NCI-H187 treated with DMSO at 0.1 percent for 48 hours (cell line): ENCODE data around the gene PLBD2.
"Not testable (repeated sequence)": the region's sequence is repeated elsewhere in the genome, so short reads cannot be mapped to it uniquely, and the experiment has no call there.

Source experiments
- DNase-seq: peaks from one replicate; lab custom pipeline; 2025; lab: John Stamatoyannopoulos, UW

Gene PLBD2

GRCh38 chr12:113333877-113334785 is 24.3 kb upstream of the PLBD2 start:
- no peak for DNase-seq

- no peak for DNase-seq
Observed at GRCh38 chr12:113334786-113335539, 23.4 kb upstream of the PLBD2 start, which contains the start of gene SLC8B1. Gene SLC8B1 (minus strand): TSS chr12:113335109. CDS start chr12:113332878, 2,231 bp downstream.

- no peak for DNase-seq
Observed at GRCh38 chr12:113339540-113339939, 18.8 kb upstream of the PLBD2 start.

GRCh38 chr12:113340061-113340460 is 18.3 kb upstream of the PLBD2 start:
- DNase-seq: no peak

- DNase-seq: no peak
Observed at GRCh38 chr12:113341535-113341934, 16.9 kb upstream of the PLBD2 start.

GRCh38 chr12:113345318-113345717 is 13.1 kb upstream of the PLBD2 start:
- DNase-seq: no peak

- no peak for DNase-seq
Observed at GRCh38 chr12:113346353-113346752, 12.0 kb upstream of the PLBD2 start.

GRCh38 chr12:113347107-113347506 is 11.3 kb upstream of the PLBD2 start:
- no peak for DNase-seq

GRCh38 chr12:113347892-113348291 is 10.5 kb upstream of the PLBD2 start:
- DNase-seq: no peak

- no peak for DNase-seq
Observed at GRCh38 chr12:113348849-113349536, 9.4 kb upstream of the PLBD2 start.

- no peak for DNase-seq
Observed at GRCh38 chr12:113351089-113351488, 7.3 kb upstream of the PLBD2 start.

GRCh38 chr12:113354192-113354591 is 4.2 kb upstream of the PLBD2 start:
- DNase-seq: not testable (repeated sequence)

GRCh38 chr12:113359133-113359938 is 949 bp downstream of the PLBD2 start:
- DNase-seq: no peak

GRCh38 chr12:113359939-113360748 is 1.8 kb downstream of the PLBD2 start:
- no peak for DNase-seq

GRCh38 chr12:113361574-113362370 is 3.4 kb downstream of the PLBD2 start:
- DNase-seq: no peak

GRCh38 chr12:113364698-113365097 is 6.3 kb downstream of the PLBD2 start:
- no peak for DNase-seq

GRCh38 chr12:113365639-113366395 is 7.4 kb downstream of the PLBD2 start:
- DNase-seq: no peak

- no peak for DNase-seq
Observed at GRCh38 chr12:113366827-113367226, 8.4 kb downstream of the PLBD2 start.

GRCh38 chr12:113368331-113368730 is 9.9 kb downstream of the PLBD2 start:
- no peak for DNase-seq
